NCI-H2107 treated with DMSO at 0.1 percent for 48 hours (cell line): ENCODE measurements around the gene LYPD1.
"Not testable (repeated sequence)": the region's sequence is repeated elsewhere in the genome, so short reads cannot be mapped to it uniquely, and the experiment has no call there.

Experiments
- DNase-seq: peaks from one replicate; lab custom pipeline; 2025; ENCODE audit not compliant: unreplicated experiment; lab: John Stamatoyannopoulos, UW

Gene LYPD1

GRCh38 chr2:132669908-132670495, at the start of gene LYPD1:
LYPD1 (minus strand) TSS chr2:132670205; CDS start chr2:132669932, 273 bp downstream.
- DNase-seq, result no peak

- no peak for DNase-seq
Observed at GRCh38 chr2:132719480-132719879, 49.5 kb upstream of the LYPD1 start.

- DNase-seq, result no peak
Observed at GRCh38 chr2:132716954-132717353, 46.9 kb upstream of the LYPD1 start.

GRCh38 chr2:132715386-132716351, 45.7 kb upstream of the LYPD1 start:
- DNase-seq, result no peak

- DNase-seq, result no peak
Observed at GRCh38 chr2:132703396-132703795, 33.4 kb upstream of the LYPD1 start.

GRCh38 chr2:132701810-132702209, 31.8 kb upstream of the LYPD1 start:
- DNase-seq, result no peak

- not testable (repeated sequence) for DNase-seq
Observed at GRCh38 chr2:132699802-132700201, 29.8 kb upstream of the LYPD1 start.

GRCh38 chr2:132698347-132698746, 28.3 kb upstream of the LYPD1 start:
- DNase-seq, result not testable (repeated sequence)

- DNase-seq, result no peak
Observed at GRCh38 chr2:132697556-132698205, 27.7 kb upstream of the LYPD1 start.

- DNase-seq, result no peak
Observed at GRCh38 chr2:132692816-132693215, 22.8 kb upstream of the LYPD1 start.

- DNase-seq, result no peak
Observed at GRCh38 chr2:132691556-132691955, 21.6 kb upstream of the LYPD1 start.

- DNase-seq, result no peak
Observed at GRCh38 chr2:132690664-132691303, 20.8 kb upstream of the LYPD1 start.

GRCh38 chr2:132681766-132682165, 11.8 kb upstream of the LYPD1 start:
- DNase-seq, result no peak

- no peak for DNase-seq
Observed at GRCh38 chr2:132680544-132680943, 10.5 kb upstream of the LYPD1 start.

GRCh38 chr2:132678483-132678882, 8.5 kb upstream of the LYPD1 start:
- DNase-seq, result no peak

- DNase-seq, result no peak
Observed at GRCh38 chr2:132677661-132678060, 7.7 kb upstream of the LYPD1 start.

- no peak for DNase-seq
Observed at GRCh38 chr2:132676999-132677398, 7.0 kb upstream of the LYPD1 start.

- no peak for DNase-seq
Observed at GRCh38 chr2:132671151-132671835, 1.3 kb upstream of the LYPD1 start.

GRCh38 chr2:132670496-132671150, 618 bp upstream of the LYPD1 start:
- DNase-seq, result no peak
